ENCODE data around the gene WDR91.
"Not testable (repeated sequence)": the region's sequence is repeated elsewhere in the genome, so short reads cannot be mapped to it uniquely, and the experiment has no call there.

Gene WDR91

DNA sequence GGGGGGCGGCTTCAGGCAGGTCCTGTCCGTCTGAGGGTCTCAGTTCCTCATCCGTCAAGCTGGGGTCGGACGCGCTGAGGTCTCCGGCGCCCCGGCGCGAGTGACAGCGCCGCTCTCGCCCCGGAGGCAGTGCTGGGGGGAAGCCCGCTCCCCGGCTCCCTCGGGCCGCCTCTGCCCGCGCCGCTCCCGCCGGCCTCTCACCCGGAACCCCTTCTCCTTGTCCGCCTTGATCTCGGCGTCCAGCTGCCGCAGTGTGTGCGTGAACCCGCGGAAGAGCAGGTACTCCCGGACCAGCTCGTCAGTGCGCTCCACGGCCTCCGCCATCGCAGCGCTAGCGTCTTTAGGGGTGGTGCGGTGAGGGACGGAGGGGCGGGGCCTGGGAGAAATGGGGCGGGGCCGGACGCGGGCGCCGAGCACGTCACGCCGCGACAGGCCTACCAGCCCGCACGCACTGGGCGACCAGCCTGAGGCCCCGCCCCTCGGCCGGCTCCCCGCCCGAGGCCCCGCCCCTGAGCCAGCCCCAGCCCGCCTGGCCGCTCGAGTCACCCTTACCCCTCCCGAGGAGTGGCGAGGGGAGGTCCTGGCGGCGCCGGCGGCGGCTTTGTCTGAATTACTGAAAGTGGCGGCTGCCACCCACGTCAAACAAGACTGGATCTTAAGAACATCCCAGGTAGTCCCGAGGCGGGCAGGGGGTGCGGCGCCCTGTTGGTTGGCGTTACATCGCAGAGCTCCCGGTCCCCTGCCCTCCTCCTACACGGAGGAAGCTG is at the start of gene WDR91:
TSS of gene WDR91 (minus strand) at position 348 of the 767 bp plus-strand sequence. CDS start at position 324, 24 bp downstream.
- peak; percentile 96 for DNase-seq (ENCODE audit: low spot score)

DNA sequence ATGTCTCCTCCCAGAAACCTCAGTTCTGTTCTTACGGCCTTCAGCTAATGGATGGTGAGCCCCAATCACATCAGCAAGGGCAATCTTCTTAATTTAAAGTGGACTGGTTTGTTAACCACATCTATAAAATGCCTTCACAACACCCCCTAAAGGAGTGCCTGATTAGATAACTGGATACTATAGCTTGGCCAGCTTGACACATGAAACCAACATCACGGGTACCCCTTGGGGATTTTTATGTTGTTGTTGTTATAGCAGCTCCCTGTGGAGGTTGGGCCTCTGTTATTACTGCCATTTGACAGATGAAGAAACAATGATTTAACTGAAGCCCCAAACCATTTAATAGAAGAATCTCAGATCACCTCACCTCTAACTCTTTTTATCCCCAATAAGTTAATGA is 49.1 kb upstream of the WDR91 start:
- no peak for DNase-seq (ENCODE audit: low spot score)

DNA sequence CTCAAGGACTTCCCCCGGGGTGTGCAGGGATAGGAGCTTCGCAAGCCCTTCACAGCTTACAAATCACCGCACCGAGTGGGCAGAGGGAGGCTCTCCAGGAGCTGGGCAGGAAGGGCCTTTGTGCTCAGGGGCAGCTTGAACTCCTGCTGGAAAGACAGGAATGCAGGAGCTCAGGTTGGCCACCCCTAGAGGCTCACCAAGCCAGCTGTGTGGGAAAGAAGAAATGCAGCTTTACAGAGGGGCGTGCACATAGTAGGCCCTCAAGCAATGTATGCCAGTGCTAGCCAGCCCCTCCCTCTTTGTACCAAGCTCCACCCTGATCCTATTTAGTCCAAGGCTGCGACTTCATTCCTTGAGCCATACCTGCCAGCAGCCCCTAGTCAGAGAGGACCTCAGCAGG is 48.4 kb upstream of the WDR91 start:
- DNase-seq (ENCODE audit: low spot score) = no peak

DNA sequence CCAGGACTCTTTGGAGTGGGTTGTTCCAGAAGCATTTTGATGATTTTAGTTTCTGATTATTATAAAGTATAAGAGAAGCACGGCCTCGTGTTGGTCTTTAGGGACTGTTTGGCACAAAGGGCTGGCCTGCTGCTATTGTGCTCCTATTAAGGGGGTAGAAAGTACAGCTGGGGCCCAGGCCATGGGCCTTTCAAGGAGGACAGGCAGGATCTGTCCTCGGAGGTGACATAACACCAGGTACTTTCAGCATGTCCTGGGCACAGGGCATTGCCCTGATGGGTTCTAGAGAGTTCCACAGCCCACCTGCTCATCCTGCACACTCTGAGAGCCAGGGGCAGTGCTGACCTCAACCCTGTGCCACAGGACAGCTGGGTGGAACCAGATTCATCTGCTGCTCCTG is 47.3 kb upstream of the WDR91 start:
- no peak for DNase-seq (ENCODE audit: low spot score)

DNA sequence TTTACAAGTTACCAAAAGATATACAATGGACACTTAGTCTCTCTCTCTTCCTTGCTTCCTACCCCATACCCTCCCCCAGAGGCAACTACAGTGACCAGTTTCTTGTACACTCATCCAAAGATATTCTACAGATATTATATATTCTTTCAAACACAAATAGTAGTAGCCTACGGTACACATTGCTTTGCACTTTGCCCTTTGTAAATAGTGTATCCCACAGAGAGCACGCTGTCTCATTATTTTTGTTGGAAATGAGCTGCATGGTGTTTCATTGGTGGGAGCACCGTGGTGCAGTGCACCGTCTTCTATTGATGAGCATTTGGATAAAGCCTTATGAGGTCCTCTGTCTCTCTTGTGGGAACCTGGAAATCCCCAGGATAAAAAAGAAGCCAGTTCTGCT is 46.5 kb upstream of the WDR91 start:
- DNase-seq (ENCODE audit: low spot score) = no peak

DNA sequence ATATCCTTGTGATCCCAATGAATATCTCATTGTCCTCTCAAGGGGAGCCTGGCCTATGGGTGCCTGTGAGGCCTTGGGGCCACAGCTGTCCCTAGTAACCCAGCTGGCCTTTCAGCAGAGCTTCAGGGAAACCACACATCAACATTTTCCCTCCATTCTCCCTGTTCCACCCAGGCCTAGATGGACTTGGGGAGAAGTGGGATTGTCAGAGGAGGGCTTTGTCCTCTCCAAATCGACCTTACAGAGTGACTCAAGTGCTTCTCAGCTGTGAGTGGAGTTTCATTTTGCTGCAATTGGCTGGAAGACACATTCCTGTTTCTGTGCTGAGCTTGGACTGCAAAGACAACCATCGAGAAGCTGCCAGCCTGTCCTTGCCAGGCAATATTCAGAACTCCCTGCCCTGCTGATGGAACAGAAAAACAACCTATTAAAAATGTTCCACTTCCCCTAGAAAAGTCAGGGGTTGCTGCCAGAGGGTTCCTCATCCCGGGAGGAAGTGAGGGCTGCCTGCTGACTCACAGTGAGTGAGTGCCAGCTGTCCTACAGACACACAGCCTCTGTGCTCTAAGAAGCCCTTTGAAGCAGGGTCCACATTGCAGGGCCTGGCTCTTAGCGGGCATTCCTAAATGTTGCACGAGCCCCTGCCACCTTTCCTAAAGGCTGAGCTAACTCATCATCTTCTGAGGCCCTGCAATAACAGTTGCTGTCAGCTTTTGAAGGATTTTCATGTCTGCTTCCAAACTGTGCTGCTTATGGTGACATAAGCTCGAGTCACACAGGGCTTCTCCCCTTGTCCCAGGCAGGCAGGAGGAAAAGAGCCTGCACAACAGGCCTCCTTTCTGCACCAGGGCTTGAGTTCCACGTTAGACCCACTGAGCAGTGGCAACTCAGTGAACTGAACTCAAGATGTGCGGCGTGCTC is 42.8 kb upstream of the WDR91 start:
- peak; percentile 89 for DNase-seq (ENCODE audit: low spot score)

DNA sequence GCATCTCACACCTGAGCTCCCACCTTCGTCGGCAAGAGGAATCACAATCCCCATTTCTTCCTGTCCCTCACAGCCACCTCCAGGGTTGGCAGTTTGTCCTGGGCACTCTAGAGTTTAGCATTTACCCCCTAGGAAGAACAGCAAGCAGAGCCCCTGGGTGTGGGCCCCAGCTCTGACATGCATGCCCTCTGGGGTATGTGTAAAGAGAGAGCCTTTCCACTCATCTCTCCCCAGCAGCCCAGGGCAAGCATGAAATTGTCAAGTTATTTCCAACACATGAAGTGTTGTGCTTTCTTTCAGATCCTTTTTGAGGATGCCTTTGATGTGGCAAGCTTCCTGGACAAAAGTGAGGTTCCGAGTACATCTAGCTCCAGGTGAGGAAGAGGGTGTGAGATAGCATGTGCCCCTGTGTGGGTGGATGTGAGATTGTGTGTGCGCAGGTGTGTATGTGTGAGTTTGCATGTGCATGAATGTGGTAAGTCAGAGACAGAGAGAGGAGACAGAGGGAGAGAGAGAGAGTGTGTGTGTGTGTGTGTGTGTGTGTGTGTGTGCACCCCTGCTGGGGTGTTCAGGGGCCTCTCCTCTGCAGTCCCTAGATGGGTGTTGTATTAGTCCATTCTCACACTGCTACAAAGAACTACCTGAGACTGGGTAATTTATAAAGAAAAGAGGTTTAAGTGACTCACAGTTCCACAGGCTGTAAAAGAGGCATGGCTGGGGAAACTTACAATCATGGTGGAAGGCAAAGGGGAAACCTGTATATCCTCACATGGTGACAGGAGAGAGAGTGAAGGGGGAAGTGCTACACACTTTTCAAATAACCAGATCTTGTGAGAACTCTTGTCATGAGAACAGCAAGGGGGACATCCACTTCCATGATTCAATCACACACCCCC is 40.4 kb upstream of the WDR91 start:
- no peak for DNase-seq (ENCODE audit: low spot score)

DNA sequence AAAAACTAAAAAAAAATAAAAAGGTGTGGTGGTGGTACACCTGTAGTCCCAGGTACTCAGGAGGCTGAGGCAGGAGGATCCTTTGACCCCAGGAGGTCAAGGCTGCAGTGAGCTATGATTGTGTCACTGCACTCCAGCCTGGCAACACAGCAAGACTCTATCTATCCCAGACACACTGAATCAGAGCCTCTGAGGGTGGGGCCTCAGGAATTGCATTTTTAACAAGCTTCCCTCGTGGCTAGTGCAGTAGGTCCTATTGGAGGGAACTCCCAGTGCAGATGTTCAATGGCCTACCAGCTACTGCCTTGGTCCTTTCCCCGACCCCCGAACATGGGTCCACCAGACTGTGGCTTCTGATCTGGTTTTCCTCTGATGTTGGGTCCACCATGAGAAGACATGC is 37.2 kb upstream of the WDR91 start:
- no peak for DNase-seq (ENCODE audit: low spot score)

DNA sequence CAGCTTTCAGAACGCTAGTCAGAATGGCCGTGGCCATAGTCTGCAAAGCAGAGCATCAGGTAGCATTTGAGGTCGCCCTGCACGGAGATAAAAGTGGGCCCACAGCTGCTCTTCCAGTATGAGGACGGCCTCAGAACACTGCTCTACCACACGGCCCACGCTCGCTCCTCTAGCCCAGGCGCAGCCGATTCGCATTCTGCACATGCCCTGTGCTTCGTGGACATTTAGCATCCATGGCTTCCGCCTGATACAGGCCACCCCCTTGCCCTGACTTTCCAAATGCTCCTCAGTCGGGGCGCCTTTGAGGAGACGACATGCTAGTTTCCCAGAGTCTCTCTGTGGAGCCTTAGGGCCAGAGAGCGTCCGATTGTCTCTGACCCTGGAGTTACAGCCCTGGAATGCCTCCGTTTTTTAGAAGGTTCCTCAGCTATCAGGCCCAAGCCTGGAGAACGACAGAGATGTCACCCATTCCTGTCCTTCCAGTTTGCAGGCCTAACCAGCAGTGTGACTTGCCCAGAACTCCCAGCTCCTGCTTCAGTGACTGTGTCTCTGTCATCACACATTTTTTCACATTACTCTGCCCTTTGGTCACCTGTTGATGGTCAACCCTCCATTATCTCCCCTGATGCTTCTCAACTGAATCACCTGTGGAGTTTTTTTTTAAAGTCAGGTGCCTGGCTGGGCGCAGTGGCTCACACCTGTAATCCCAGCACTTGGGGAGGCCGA is 36.6 kb upstream of the WDR91 start:
- no peak for DNase-seq (ENCODE audit: low spot score)

DNA sequence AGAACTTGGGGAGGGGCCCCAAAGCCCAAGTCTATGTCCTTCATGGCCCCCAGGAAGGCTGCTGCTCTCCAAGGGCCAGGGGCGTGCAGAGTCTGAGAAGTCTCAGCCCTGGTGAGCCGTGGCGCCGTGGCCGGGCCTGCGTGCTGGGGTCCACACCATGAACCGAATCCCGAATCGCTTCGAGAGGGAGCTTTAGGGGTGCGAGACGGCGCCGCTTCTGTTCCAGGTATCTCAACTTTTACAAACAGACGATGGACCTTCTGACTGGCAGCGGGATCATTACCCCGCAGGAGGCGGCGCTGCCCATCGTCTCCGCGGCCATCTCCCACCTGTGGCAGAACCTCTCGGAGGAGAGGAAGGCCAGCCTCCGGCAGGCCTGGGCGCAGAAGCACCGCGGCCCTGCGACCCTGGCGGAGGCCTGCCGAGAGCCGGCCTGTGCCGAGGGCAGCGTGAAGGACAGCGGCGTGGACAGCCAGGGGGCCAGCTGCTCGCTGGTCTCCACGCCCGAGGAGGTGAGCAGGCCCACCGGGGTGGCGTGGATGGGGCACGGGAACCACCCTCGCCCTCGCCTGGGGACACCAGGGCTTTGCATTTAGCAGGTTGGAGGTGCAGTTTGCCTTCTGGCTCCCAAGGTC is 35.0 kb upstream of the WDR91 start:
- no peak for DNase-seq (ENCODE audit: low spot score)

DNA sequence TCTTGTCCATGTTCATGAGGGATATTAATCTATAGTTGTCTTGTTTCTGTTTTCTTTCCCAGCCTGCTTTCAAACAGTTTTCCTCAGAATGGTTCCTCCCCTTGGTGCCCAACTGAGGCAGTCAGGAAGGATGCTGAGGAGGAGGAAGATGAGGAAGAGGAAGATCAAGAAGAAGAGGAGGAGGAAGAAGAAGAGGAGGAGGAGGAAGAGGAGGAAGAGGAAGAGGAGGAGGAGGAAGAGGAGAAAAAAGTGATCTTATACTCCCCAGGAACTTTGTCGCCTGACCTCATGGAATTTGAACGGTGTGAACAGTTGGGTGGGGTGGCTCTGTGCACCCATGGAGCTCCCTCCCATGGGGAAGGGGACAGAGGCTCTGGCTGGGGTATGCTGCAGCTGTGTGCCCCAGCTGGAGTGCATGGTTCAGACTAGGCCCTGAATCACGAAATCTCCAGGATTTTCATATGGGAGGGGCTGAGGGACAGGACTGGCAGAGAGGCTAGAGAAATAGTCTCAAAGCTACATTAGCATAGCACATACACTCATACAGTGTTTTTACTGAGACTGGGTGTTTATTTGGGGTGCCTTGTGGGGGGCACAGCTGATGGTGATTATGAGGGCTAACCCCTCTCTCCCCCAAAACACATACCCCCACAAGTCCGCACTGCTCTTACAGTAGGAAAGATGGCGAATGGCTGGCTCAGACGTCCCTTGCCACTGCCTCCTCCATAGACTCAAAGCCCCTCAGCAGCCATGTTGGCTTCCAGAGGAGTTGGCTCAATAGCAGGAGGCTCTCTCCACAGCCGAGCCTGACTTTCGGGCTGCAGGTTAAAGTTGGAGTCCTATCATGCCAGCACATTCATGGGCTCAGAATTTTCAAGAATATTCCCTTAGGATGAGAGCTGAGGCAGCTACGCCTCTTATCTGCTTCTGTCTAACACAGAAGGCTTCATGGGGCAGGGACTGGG is 34.2 kb upstream of the WDR91 start:
- DNase-seq (ENCODE audit: low spot score) = no peak

DNA sequence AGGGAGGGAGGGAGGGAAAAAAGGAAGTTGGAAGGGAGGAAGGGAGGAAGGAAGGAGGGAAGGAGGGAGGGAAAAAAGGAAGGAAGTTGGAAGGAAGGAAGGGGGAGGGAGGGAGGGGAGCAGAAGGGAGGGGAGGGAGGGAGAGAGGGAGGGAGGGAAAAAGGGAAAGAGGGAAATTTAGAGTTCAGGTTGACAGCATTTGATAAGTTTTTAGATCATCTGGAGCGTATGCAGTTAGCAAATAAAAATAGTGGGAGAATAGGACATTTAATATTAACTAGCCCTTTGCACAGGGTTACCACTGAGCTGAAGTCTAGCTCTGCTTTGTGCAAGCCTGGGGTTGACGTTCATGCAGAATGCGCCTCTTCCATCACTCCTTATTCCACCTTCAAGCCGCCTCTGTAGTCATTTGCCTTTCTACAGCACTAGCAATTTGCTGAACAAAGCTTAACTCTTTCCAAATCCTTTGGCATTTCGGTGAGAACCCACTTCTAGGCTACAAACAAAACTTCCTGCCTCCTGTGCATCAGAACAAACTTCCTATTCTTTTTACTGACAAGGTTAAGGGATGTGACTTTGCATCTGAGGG is 30.9 kb upstream of the WDR91 start:
- DNase-seq (ENCODE audit: low spot score) = peak; percentile 53

DNA sequence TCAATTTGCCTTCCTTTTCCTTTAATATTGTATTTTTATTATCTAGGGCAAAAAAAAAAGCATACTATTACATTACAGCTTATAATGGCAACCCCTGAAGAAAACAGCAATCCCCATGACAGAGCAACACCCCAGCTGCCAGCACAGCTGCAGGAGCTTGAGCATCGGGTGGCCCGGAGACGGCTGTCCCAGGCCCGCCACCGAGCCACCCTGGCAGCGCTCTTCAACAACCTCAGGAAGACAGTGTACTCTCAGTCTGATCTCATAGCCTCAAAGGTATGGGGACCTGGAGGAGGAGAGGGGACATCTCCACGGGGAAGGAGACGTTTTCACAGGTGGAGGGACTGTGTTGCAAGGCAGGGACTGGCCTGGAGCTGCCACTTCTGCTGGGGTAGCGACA is 29.1 kb upstream of the WDR91 start:
- DNase-seq (ENCODE audit: low spot score) = no peak

DNA sequence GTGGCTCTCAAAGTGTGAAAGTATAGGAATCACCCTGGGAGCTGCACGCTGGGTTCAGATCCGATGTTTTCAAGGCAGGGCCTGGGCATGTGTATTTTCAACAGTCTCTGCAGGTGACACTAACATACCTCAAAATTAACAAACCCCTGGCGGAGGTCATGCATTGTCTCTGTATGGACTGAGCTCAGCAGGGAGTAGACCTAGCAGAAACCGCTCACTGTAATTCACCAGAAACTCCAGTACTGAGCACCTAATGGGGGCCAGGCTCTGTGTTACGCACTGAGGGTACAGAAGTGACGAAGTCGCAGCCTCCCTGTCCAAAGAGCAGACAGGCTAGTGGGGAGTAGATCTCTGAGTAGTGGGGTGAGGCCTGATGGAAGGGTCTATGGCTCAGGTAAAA is 27.9 kb upstream of the WDR91 start:
- DNase-seq (ENCODE audit: low spot score) = no peak

DNA sequence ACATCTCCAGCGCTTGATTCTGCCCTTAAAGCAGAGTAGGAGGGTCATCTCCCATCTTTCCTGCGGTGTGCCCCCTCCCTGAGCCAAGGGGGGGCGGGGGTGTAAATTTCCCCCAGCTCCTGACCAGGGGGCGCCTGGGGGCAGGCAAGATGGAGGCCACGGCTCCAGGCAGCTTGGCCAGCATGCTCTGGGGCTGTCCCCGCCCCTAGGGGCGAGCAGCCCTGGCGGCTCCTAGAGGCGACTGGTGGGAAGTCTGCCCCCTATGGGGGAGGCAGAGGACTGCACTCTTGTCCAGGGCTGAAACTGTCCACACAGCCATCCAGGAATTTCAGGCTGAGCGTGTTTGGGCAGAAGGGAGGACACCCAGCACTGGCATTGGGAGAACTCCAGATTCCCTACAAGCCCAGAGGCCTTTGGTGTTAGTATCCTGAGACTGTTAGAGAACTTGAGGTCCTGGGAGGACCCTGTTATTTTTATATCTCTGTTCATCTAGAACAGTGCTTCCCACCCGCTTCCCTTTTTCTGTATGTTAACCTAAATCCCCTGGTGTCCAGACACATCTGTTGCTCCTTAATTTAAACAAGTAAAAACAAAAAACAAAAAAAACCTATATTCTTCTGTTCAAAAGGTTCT is 26.9 kb upstream of the WDR91 start:
- DNase-seq (ENCODE audit: low spot score) = no peak

DNA sequence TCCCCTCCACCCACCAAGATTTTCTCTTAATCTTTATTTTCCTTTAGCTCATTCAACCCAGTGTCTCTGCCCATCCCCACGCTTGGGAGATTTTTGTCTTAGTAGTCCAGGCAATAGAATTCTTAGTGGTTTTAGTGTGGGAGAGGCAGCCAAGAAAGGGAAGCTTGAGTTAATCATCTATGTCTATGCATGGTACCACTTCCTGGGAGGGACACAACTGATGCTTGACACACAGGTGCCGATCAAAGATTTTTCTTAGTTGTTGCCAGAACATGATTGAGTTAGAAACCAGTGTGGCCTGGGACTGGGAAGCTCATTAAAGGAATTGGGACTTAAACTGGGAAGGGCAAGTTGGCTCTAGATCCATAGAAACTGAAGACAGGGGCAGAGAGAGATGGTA is 25.4 kb upstream of the WDR91 start:
- DNase-seq (ENCODE audit: low spot score) = no peak

DNA sequence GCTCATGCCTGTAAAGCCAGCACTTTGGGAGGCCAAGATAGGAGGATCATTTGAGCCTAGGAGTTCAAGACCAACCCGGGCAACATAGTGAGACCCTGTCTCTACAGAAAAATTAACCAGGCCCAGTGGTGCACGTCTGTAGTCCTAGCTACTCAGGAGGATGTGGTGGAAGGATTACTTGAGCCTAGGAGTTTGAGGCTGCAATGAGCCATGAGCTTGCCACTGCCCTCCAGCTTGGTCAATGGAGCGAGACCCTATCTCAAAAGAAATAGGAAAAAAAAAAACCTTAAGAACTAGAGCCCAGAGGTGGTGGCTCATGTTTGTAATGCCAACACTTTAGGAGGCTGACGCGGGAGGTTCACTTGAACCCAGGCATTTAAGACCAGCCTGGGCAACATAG is 24.5 kb upstream of the WDR91 start:
- DNase-seq (ENCODE audit: low spot score) = no peak

DNA sequence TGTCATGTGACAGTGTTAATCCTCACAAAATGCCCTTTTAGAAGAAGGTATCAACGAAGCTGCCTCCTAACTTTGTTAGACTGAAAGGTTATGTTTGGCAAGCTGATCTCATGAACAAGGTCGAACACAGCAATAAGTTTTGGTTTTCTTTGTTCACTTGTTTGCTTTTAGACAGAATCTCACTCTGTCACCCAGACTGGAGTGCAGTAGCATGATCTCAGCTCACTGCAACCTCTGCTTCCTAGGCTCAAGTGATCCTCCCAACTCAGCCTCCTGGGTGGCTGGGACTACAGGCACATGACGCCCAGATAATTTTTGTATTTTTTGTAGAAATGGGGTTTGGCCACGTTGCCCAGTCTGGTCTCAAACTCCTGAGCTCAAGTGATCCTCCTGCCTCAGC is 23.4 kb upstream of the WDR91 start:
- DNase-seq (ENCODE audit: low spot score) = no peak

DNA sequence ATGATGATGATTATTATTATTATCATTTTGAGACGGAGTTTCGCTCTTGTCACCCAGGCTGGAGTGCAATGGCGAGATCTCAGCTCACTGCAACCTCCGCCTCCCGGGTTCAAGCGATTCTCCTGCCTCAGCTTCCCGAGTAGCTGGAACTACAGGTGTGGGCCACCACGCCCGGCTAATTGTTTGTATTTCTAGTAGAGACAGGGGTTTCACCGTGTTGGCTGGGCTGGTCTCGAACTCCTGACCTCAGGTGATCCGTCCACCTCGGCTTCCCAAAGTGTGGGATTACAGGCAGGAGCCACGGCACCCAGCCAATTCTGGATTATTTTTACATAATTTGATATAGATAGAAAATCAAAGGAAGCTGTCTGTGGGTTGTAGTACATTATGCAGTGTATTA is 22.8 kb upstream of the WDR91 start:
- DNase-seq (ENCODE audit: low spot score) = not testable (repeated sequence)

All from putamen (tissue), 1 donor.